Activated naive CD4-positive, alpha-beta T cell treated with anti-CD3 and anti-CD28 coated beads, Interleukin-2, amount 50 U/mL, for 72 hours (primary cell): ENCODE data around the gene SIAH2. TPM values are rescaled to one million over a fixed set of nuclear protein-coding genes. Genes with fewer than 3 reads are reported as not detected.

Experiments
- ATAC-seq, 2 donors: fragments of 150-1000 bp; cut with Tn5 transposase; 2 replicates each; pipeline ENCODE4 v1.10.0; 2021; ENCODE audit warnings: mild to moderate bottlenecking in 2 of 2, moderate library complexity in 2 of 2
- DNase-seq, 2 donors: peaks; one replicate each; pipeline ENCODE4 v3.0.0; 2021 to 2022; ENCODE audit warnings: low spot score in 2 of 2
- H3K27ac Mint-ChIP-seq, 2 donors: one replicate each; pipeline ENCODE4 v1.8.0; 2022; ENCODE audit warnings: mild to moderate bottlenecking in 2 of 2, mixed read lengths in 2 of 2
- H3K36me3 Mint-ChIP-seq, 2 donors: one replicate each; pipeline ENCODE4 v1.8.0; 2022; ENCODE audit warnings: mixed read lengths in 2 of 2
- H3K9me3 Mint-ChIP-seq, 2 donors: one replicate each; pipeline ENCODE4 v1.8.0; 2022; ENCODE audit warnings: mixed read lengths in 2 of 2
- total RNA-seq, 2 donors: library from RNA; stranded (reverse); gene quantifications; one replicate each; pipeline ENCODE4 v1.2.3, GENCODE V29; 2022

Gene SIAH2
- total RNA-seq, 2 donors from 2014 or later = 68.3 to 74.7 TPM

- DNase-seq (peak in 1 of 2 donors; percentile 29), ATAC-seq (peak; percentile 89 to 91)
- Mint-ChIP-seq H3K27ac (peak overlapping the region; percentile 95 to 99), H3K36me3 (peaks cover 0 to 17% of the 10 kb centered on the region in 2 donors), H3K9me3 (peaks cover 0 to 14% of the 10 kb centered on the region in 2 donors)
Observed at GRCh38 chr3:150783920-150784746, 21.2 kb upstream of the SIAH2 start.

DNA sequence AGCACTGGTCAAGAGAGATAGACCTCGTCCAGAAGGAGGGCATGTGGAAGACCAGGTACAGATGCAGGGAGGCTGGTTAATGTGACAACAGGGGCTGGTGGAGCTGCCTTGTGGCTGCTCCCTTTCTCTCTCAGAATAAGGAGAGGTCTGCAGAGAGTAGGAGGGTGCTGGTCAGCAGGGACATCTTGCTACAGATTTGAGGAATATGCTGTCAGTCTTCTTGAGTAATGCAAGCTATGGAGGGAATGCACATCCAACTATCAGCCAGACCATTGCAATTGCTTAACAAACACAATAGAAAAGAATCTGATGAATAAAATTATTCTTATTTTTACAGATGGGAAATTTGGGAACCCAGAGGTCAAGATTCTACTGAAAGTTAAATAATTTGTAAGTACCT, 20.3 kb upstream of the SIAH2 start:
- ATAC-seq (no peak), DNase-seq (no peak)
- peaks cover 0 to 17% of the 10 kb centered on the region in 2 donors for H3K36me3 Mint-ChIP-seq
- H3K27ac Mint-ChIP-seq = peak overlapping the region; percentile 62 to 95
- H3K9me3 Mint-ChIP-seq = peaks cover 0 to 14% of the 10 kb centered on the region in 2 donors

DNA sequence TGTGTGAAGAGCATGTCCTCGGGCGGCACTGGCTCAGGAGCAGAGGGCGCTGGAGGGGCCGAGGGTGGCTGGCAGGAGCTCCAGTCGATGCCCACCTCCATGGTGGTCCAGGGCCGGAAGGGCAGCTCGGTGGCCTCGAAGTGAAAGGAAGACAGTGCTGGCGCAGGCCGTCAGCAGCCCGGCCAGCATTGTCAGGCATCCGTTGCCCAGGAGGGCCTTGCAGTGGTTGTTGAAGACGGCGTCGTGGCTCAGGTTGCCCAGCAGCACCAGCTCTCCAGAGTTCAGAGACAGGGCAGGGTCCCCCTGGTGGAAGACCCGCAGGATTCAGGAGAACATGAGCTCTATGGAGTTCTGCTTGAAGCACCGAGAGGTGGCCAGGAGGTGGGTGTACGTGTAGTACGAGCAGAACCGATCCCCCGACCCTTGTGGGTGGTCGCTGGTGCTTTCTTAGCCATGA, 16.5 kb upstream of the SIAH2 start:
- peaks cover 0 to 17% of the 10 kb centered on the region in 2 donors for H3K36me3 Mint-ChIP-seq
- DNase-seq (no peak), ATAC-seq (no peak)
- H3K27ac Mint-ChIP-seq = no peak overlapping the region
- peaks cover 0 to 14% of the 10 kb centered on the region in 2 donors for H3K9me3 Mint-ChIP-seq

- H3K9me3 Mint-ChIP-seq = peaks cover 0 to 14% of the 10 kb centered on the region in 2 donors
- no peak overlapping the region for H3K27ac Mint-ChIP-seq
- ATAC-seq (no peak), DNase-seq (no peak)
- H3K36me3 Mint-ChIP-seq = peaks cover 0 to 17% of the 10 kb centered on the region in 2 donors
Observed at GRCh38 chr3:150778793-150779401, 15.9 kb upstream of the SIAH2 start.

DNA sequence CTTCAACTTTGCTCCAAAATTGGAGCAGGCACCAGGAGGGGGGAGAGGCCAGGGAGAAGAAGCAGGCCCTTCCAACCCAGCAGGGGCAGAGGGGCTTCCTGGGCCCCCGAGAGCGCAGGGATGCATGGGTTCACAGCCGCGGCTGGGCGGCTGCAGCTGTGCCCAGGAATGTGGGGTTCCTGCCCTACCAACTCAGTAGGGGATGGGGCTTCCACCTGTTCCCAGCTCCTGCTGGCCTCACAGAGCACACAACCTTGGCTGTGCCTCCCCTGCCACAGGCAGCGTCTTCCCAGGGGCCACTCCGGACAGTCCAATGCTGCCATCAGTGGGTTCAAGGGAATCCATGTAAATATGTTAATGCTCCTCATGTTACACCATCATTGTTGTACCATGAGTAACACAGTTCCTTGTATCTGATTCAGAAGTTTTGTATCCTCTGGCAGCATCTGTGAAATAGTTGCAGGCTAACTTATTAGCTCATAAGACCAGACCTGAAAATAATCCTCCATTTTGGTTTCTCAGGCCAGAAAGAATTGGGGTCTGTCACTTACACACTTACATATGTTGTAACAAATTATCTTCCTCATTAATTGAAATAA, 12.1 kb upstream of the SIAH2 start:
- DNase-seq = no peak
- Mint-ChIP-seq H3K36me3 (no peaks in the 10 kb centered on the region), H3K9me3 (peaks cover 0 to 4% of the 10 kb centered on the region in 2 donors), H3K27ac (no peak overlapping the region)
- no peak for ATAC-seq

DNA sequence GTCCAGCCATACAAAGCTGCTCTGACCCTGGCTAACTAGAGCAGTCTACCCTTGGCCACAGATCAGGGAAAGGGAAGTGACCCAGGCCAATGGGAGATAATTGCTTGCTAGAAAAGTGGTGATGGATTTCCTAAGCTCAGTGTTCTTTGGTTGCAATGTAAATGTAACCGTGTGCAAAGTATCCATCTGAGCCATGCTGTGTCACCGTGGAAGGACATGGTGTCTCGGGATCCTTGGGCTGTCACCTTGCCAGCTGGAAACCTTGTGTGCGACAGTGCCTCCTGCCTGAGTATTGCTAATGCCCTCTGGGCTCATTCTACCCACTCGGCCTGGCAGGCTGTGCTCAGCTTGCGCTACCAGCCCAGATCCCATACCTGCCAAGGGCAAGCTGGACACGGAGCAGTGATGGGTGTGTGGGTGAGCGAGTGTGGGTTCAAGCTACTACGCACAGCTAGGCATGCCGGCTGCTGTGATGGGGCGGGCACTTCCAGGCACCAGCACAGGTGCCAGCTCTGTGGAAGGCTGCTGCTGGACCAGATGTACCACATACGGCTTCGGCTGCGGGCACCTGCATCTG, 10.7 kb upstream of the SIAH2 start:
- DNase-seq = no peak
- Mint-ChIP-seq H3K27ac (no peak overlapping the region), H3K9me3 (peaks cover 0 to 4% of the 10 kb centered on the region in 2 donors), H3K36me3 (no peaks in the 10 kb centered on the region)
- no peak for ATAC-seq

DNA sequence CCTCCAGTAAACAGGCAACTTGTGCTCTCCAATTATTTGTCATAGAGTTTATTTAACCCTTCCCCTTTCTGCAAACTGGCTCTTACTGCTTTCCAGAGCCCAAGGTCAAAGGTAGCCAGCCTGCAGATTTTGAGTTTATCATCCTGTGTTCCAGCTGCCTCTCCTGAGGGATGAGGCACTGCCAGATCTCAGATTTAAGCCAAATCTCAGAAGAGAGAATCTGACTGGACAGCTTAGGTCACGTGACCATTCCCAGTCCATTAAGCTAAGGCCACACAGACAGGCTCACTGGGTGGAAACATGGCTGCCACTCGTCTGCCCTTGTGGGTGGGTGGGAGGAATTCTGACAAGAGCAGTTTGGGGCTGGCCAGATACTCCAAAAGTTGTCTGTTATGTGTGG, 8.6 kb upstream of the SIAH2 start:
- Mint-ChIP-seq H3K9me3 (peaks cover 0 to 4% of the 10 kb centered on the region in 2 donors), H3K36me3 (no peaks in the 10 kb centered on the region), H3K27ac (peak overlapping the region in 1 of 2 donors; percentile 26)
- ATAC-seq (no peak), DNase-seq (no peak)

DNA sequence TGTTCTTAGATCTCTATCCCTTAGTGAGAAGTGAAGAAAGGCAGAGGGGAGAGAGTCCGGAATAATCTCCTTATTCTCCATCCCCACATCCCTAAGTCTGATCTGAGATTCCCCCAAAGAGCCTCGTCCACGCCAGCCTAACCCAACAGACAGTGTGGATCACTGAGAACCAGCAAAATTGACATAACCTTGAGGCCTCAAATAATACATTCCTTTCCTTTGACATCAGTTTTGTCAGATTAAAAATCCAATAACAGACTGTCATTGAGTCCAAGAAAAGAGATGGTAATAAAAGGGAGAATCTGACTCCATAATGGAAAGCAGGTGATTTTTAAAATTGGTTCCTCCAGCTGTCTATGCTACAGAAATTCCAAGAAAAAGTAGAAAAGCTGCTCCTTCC, 7.7 kb upstream of the SIAH2 start:
- H3K27ac Mint-ChIP-seq = no peak overlapping the region
- ATAC-seq = no peak
- DNase-seq = no peak
- H3K36me3 Mint-ChIP-seq = no peaks in the 10 kb centered on the region
- H3K9me3 Mint-ChIP-seq = peaks cover 0 to 4% of the 10 kb centered on the region in 2 donors

GRCh38 chr3:150766742-150767141, 3.8 kb upstream of the SIAH2 start:
- no peak for ATAC-seq
- Mint-ChIP-seq H3K9me3 (no peaks in the 10 kb centered on the region), H3K36me3 (peaks cover 16% of the 10 kb centered on the region in 2 donors), H3K27ac (peak overlapping the region; percentile 24 to 77)
- DNase-seq = no peak

DNA sequence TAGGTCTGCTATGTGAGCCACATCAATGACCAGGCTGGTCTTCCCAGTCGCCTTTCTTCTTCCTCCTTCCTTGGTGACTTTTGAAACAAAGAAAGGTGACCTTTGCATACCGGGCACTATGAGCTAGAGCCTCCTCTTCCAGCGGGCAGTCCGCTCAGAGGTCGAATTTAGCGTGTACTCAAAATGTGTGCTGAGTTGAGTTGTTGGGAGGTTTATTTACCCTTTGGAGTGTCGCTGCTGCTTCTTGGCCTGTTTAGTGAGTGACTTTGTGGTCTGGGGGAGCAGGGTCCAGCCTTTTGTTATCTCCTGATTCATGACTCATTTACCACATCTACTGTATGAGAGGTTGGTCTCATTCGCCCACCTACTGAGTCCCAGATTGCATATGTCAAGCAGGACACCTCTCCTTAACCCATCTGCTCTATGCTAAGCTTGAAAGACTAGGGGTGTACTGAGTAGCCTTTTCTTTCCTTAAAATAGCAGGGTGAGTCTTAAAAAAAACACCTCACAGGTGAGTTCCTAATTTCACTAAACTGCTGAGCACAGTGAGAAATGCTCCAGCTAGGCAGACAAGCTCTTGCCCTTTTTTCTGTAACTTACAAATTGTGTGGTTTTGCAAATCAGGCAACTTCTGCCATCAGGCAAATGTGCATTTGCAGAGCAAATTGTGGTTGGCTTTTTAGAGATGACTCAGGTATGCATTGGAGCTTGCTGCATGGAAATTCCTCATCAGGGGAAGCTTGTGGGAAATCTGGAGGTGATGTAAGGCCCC, 3.2 kb upstream of the SIAH2 start:
- H3K27ac Mint-ChIP-seq = peak overlapping the region; percentile 77 to 100
- no peak for DNase-seq
- no peaks in the 10 kb centered on the region for H3K9me3 Mint-ChIP-seq
- ATAC-seq = peak in 1 of 2 donors; percentile 11
- H3K36me3 Mint-ChIP-seq = peaks cover 22% of the 10 kb centered on the region in 2 donors

GRCh38 chr3:150764967-150765366, 2.0 kb upstream of the SIAH2 start:
- Mint-ChIP-seq H3K36me3 (peaks cover 34% of the 10 kb centered on the region in 2 donors), H3K27ac (peak overlapping the region; percentile 99 to 100), H3K9me3 (no peaks in the 10 kb centered on the region)
- no peak for DNase-seq
- no peak for ATAC-seq

GRCh38 chr3:150764566-150764965, 1.6 kb upstream of the SIAH2 start:
- H3K27ac Mint-ChIP-seq = peak overlapping the region; percentile 99 to 100
- DNase-seq (no peak), ATAC-seq (no peak)
- H3K9me3 Mint-ChIP-seq = no peaks in the 10 kb centered on the region
- H3K36me3 Mint-ChIP-seq = peaks cover 38% of the 10 kb centered on the region in 2 donors

DNA sequence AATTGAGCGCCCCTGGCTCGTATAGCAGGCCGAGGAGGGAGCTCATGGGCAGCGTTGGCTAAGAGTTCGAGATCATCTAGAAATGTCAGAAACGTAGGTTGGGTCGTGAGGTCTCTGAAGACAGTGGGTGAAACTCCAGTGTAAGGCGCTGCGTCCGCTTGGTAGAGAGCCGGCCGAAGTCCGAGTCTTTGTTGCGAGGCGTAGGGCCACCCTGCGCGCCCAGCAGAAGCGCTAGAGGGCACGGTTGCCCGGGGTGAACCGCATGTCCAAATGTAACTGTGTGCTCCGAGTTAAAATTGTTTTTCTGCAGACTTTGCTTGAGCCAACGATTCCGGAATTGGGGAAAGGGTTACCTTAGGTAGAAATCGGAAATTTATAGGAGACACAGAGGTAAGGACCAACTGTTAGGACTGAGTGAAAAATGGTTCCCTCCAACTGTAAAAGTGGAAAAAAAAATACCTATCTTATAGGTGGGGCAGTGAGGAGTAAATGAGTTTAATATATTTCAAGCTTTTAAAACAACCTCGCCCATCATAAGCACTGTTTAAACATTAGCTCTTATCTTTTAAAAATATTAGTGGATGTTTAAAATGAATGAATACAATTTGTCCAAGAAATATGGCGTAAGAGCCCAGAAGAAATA, 993 bp upstream of the SIAH2 start:
- Mint-ChIP-seq H3K36me3 (peaks cover 44% of the 10 kb centered on the region in 2 donors), H3K9me3 (no peaks in the 10 kb centered on the region), H3K27ac (peak overlapping the region; percentile 99 to 100)
- DNase-seq = peak in 1 of 2 donors; percentile 48
- peak; percentile 0 to 15 for ATAC-seq

- ATAC-seq = no peak
- H3K27ac Mint-ChIP-seq = peak overlapping the region in 1 of 2 donors; percentile 99
Observed at GRCh38 chr3:150762662-150763121, 277 bp downstream of the SIAH2 start.

DNA sequence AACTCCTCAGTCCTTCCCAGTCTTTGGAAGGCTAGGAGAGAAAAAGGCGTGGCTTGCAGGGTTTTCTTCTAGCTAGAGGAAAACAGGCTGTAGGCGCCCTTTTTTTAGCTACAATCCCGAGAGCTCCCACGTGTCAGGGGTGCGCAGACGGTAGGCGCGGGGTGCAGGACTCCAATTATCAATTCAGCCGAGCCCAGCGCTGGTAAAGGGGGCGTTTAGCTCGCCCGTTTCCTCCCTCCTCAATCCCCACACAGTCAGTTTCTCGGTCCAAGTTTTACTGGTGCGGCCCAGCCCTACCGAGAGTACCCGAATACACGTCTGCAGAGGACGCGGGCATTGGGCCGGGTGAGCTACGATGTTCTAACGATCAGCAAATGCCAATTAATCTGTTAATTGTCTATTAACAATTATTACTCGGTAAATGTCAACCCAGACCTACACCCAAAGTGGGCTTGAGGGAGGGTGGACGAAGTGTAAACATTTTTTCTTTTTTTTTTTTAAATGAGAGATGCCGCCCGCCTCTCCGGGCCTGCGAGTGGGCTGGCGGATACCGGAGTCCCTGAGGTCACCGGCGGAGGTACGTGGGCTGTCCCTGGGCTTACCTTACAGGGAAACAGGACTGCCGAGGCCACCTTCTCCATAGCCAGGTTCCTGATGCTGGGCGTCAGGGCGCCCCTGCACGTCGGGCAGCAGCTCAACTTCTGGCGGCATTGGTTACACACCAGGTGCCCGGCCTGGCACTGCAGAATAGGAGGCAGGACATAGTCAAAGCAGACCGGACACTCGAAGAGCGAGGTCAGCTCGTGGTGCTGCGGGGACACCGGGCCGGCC, 923 bp downstream of the SIAH2 start:
- DNase-seq = no peak

More at GRCh38 chr3:150762662-150763121, 277 bp downstream of the SIAH2 start:
- no peak for DNase-seq
- no peaks in the 10 kb centered on the region for H3K9me3 Mint-ChIP-seq
- H3K36me3 Mint-ChIP-seq = peaks cover 51 to 54% of the 10 kb centered on the region in 2 donors

More for the DNA sequence above, 923 bp downstream of the SIAH2 start:
- Mint-ChIP-seq H3K27ac (peak overlapping the region; percentile 94 to 99), H3K36me3 (peaks cover 57 to 61% of the 10 kb centered on the region in 2 donors), H3K9me3 (no peaks in the 10 kb centered on the region)
- ATAC-seq = no peak
